Head of caudate nucleus (tissue), 42 donors: ENCODE measurements around the gene TM4SF4.
"Not testable (repeated sequence)": the region's sequence is repeated elsewhere in the genome, so short reads cannot be mapped to it uniquely, and the experiment has no call there.

Experiments used
- DNase-seq, 42 donors: peaks; one replicate each; pipeline versions ENCODE4 v3.0.0 to v3.0.0-alpha.2; 2020 to 2021; ENCODE audit warnings: mixed read lengths in 7 of 42
- intact Hi-C: fragments of 100-400 bp; cut with DNase I; formaldehyde crosslinking; loops from one replicate; pipeline ENCODE4 v1.15.0; 2022

TM4SF4 gene, protein sequence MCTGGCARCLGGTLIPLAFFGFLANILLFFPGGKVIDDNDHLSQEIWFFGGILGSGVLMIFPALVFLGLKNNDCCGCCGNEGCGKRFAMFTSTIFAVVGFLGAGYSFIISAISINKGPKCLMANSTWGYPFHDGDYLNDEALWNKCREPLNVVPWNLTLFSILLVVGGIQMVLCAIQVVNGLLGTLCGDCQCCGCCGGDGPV

GRCh38 chr3:149474250-149474817 lies at the start of gene TM4SF4:
TSS of gene TM4SF4 (plus strand) at chr3:149474697. CDS start at chr3:149474878, 181 bp downstream.
- intact Hi-C loops = no loop called here
- no peak for DNase-seq

DNA sequence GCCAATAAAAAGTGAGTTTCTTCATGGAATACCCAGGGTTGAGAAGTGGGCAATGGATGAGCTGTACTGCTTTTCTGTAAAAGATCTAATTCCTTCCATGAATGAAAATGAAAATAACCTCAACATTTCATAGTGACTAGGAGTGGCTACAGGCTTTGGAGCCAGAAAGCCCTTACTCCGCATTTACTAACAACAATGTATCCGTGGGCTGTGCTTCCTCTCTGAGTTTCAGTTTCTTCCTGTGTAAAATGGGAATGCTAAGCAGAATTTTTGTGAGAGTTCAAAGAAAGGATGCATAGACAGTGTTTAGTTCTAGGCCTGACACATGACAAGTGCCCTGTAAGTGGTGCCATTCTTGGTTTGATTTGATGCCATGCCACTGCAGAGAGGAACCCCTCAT lies 49.6 kb upstream of the TM4SF4 start:
- intact Hi-C loops = no loop called here
- DNase-seq = no peak

- DNase-seq = no peak
- intact Hi-C loops = no loop called here
Measured at GRCh38 chr3:149426325-149426724, 48.2 kb upstream of the TM4SF4 start.

GRCh38 chr3:149428087-149428486 lies 46.4 kb upstream of the TM4SF4 start:
- intact Hi-C loops = no loop called here
- no peak for DNase-seq

GRCh38 chr3:149430216-149430615 lies 44.3 kb upstream of the TM4SF4 start:
- intact Hi-C loops = no loop called here

DNA sequence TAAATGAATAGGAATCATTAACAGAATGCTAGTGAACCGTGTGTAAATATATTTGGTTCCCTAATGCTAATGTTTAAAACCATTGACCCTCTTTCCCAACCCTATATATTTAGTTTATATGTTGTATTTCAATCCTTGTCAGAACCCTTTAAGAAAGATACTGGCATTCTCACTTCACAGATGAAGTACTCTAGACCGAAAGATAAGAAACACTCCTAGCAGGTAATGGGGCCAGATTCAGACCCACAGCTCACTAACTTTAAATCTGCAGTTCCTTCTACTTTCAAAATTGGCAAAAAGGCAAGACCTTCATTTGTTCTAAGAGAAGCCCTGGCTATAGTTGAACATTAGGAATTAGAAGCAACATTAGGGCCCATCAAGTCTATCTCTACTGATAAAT lies 42.3 kb upstream of the TM4SF4 start:
- DNase-seq = no peak
- intact Hi-C loops = no loop called here

More at GRCh38 chr3:149430216-149430615, 44.3 kb upstream of the TM4SF4 start:
- no peak for DNase-seq

- intact Hi-C loops = no loop called here
- DNase-seq = peak in 11 of 42 donors; percentile 5 to 42 (median 20)
Measured at GRCh38 chr3:149435996-149436885, 38.3 kb upstream of the TM4SF4 start.

GRCh38 chr3:149437286-149437685 lies 37.2 kb upstream of the TM4SF4 start:
- DNase-seq = no peak
- intact Hi-C loops = no loop called here

GRCh38 chr3:149437710-149438109 lies 36.8 kb upstream of the TM4SF4 start:
- no peak for DNase-seq
- intact Hi-C loops = no loop called here

GRCh38 chr3:149438981-149439380 lies 35.5 kb upstream of the TM4SF4 start:
- no peak for DNase-seq
- intact Hi-C loops = no loop called here

DNA sequence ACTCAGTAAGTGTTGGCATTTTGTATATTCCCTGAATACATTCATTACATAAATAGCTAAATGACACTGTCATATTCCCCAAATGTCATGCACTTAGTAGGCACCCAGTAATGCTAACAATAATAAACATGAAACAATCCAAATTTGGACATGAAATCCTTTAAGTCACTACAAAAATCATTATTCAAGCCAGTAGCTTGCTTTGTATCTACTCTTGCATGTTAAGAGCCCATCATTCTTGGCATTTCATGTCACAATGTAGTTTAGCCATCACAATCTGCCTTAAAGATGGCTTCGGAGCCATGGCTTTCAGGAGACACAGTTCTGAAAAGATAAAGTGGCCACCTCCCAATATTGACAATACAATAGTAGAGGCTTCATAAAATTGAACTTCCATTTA lies 32.9 kb upstream of the TM4SF4 start:
- intact Hi-C loops = no loop called here
- no peak for DNase-seq

DNA sequence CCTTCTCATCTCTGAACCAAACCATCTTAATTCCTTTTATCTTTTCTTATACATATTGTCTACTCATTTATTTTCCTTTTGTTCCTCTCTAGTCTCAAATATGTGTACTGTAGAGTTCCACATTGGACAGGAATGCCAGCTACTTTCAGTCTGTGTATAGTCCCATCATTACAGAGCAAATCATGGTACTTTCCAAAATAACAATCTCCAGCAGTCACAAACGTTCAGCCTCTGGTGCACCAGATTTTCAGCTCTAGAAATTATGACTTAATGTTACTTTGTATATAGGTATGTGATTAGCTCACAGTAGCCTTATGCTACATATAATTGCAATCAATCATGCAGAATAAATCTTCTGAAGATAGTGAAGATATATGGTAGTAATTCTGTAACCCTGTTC lies 32.5 kb upstream of the TM4SF4 start:
- intact Hi-C loops = no loop called here
- DNase-seq = no peak

DNA sequence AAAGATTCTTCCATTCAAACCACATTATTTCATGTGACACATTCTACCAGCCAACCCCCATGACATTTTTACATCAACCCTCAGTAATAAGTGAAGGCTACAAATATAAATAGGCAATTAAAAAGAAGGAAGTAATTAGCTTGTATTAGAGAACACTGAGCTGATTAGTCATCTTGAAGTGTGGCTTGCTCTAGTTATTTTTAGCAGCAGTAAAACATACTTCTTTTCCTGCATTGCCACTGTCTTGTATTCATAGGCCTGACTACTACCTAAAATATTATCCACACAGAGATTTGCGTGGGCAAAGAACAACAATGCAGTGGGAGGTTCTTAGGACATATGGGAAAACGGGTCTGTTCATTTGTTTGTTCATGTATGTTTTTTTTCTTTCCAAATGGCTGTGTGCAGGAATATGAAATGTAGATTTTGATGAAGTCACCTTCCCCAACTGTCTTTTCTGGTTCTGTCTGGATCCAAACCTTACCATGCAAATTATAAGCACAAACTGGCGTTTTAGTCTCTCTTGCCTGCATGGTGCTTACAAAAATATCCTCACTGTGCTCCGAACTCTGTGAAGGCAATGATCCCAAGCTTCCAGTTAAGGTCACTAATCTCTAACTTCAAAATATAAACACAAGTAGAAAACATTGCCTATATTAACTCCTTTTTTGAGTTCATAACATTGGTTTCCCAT lies 31.5 kb upstream of the TM4SF4 start:
- no peak for DNase-seq
- intact Hi-C loops = no loop called here

- no peak for DNase-seq
- intact Hi-C loops = no loop called here
Measured at GRCh38 chr3:149443545-149443912, 31.0 kb upstream of the TM4SF4 start.

DNA sequence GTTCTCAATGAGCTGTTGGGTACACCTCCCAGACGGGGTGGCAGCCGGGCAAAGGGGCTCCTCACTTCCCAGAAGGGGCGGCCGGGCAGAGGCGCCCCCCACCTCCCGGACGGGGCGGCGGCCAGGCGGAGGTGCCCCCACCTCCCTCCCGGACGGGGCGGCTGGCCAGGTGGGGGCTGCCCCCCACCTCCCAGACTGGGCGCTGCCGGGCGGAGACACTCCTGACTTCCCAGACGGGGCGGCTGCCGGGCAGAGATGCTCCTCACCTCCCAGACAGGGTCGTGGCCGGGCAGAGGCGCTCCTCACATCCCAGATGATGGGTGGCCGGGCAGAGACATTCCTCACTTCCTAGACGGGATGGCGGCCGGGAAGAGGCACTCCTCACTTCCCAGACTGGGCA lies 29.6 kb upstream of the TM4SF4 start:
- intact Hi-C loops, DNase-seq: not testable (repeated sequence)

GRCh38 chr3:149448331-149448831 lies 26.1 kb upstream of the TM4SF4 start:
- no peak for DNase-seq
- intact Hi-C loops = no loop called here

DNA sequence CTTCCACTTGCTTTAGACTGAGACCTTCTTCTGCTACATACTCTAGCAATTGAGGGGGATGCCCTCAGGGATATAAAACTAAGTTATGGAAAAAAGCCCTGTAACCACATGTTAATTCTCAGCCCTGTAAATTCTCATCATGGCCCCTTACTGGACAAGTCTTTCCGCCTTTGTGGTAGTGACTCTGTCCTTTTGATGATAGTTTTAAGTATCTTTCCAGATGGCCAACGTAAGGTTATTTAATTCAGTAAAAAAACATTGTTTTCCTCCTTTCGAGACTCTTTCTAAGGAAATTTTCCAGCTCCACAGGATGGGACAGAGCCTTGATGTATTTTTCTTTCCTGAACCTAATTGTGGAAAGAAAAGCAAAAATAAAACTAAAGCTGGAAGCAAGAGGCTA lies 25.3 kb upstream of the TM4SF4 start:
- DNase-seq = no peak

GRCh38 chr3:149449799-149450198 lies 24.7 kb upstream of the TM4SF4 start:
- intact Hi-C loops = no loop called here
- no peak for DNase-seq

More for the DNA sequence above, 25.3 kb upstream of the TM4SF4 start:
- intact Hi-C loops = no loop called here

GRCh38 chr3:149450281-149450680 lies 24.2 kb upstream of the TM4SF4 start:
- DNase-seq = no peak
- intact Hi-C loops = no loop called here

DNA sequence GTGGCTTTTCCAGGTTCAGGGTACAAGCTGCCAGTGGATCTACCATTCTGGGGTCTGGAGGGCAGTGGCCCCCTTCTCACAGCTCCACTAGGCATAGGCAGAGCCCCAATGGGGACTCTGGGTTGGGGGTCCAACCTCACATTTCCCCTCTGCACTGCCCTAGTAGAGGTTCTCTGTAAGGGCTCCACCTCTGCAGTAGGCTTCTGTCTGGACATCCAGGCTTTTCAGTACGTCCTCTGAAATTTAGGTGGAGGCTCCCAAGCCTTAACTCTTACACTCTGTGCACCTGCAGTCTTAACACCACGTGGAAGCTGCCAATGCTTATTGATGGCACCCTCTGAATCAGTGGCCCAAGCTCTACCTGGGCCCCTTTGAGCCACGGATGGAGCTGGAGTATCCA lies 22.5 kb upstream of the TM4SF4 start:
- intact Hi-C loops = no loop called here
- no peak for DNase-seq
